ENCODE measurements around the gene TTC3. TPM values are rescaled to one million over a fixed set of nuclear protein-coding genes. Genes with fewer than 3 reads are reported as not detected.

TTC3 gene
- total RNA-seq, 1 experiment from 2014 or later, result 29.0 TPM

DNA sequence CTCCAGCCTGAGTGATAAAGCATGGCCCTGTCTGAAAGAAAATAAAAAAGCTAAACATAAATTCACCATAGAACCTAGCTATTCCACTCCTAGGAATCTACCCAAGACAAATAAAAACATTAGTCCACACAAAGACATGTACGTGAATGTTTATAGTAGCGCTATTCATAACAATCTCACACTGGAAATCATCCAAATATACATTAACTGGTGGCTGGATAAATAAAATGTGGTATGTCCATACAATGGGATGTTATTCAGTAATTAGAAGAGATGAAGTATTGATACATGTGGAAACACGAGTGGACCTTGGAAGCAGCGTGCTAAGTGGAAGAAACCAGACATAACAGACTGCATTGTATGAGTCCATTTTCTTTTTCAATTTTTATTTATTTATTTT lies 36.9 kb upstream of the TTC3 start (continued):
- TF ChIP-seq IRF2 (CRISPR knock-in tag; IDR thresholded peaks at IDR 0.05; ENCODE audit: borderline replicate concordance, low read depth) (no peak), ZNF121 (CRISPR knock-in tag; IDR thresholded peaks at IDR 0.05) (no peak), MYBL2 (CRISPR knock-in tag; IDR thresholded peaks at IDR 0.05) (no peak), MXD4 (CRISPR knock-in tag; IDR thresholded peaks at IDR 0.05; ENCODE audit: borderline replicate concordance) (no peak)

- peaks cover 75% of the 10 kb centered on the region for H3K27me3 Mint-ChIP-seq (ENCODE audit: low read depth)
- no peak overlapping the region; the same call in 1 of the 2 replicates for H3K4me3 Mint-ChIP-seq
- H3K9me3 Mint-ChIP-seq, result no peaks in the 10 kb centered on the region
- no peaks in the 10 kb centered on the region for H3K36me3 Mint-ChIP-seq
- ChIA-PET POLR2A (interaction anchor here (0.6 to 1.0 kb wide), 2 partner anchors 9 to 49 kb away, joined by 3 to 8 read pairs; no protein-coding TSS in a partner anchor), CTCF (interaction anchor here (1.3 to 2.1 kb wide), 4 partner anchors 30 to 635 kb away, joined by 3 to 9 read pairs (median 6); no protein-coding TSS in a partner anchor)
- ATAC-seq (peak; percentile 32), DNase-seq (ENCODE audit: low spot score) (no peak)
- no peak overlapping the region for H3K27ac Mint-ChIP-seq
- H3K4me1 Mint-ChIP-seq, result peaks cover 15% of the 10 kb centered on the region
- TF ChIP-seq PREB (CRISPR knock-in tag; IDR thresholded peaks at IDR 0.05; ENCODE audit: borderline replicate concordance) (no peak), ETV6 (CRISPR knock-in tag; IDR thresholded peaks at IDR 0.05) (0 out of 2 replicates have a peak, but pooled peaks have one; percentile 38), MXD4 (CRISPR knock-in tag; IDR thresholded peaks at IDR 0.05; ENCODE audit: borderline replicate concordance) (no peak)
These were observed 33.5 kb upstream of the TTC3 start for GRCh38 chr21:37039411-37040075.

GRCh38 chr21:37040212-37040611 lies 32.8 kb upstream of the TTC3 start:
- Mint-ChIP-seq H3K27ac (no peak overlapping the region), H3K36me3 (no peaks in the 10 kb centered on the region), H3K4me1 (peaks cover 15% of the 10 kb centered on the region), H3K4me3 (no peak overlapping the region), H3K27me3 (ENCODE audit: low read depth) (peaks cover 81% of the 10 kb centered on the region), H3K9me3 (no peaks in the 10 kb centered on the region)
- CTCF ChIA-PET, result interaction anchor here (1.1 to 2.1 kb wide), 3 partner anchors 30 to 63 kb away, joined by 4 to 9 read pairs (median 7); no protein-coding TSS in a partner anchor
- DNase-seq (ENCODE audit: low spot score) (no peak), ATAC-seq (no peak)
- POLR2A ChIA-PET, result no interaction called here
- TF ChIP-seq, protein P1, sequence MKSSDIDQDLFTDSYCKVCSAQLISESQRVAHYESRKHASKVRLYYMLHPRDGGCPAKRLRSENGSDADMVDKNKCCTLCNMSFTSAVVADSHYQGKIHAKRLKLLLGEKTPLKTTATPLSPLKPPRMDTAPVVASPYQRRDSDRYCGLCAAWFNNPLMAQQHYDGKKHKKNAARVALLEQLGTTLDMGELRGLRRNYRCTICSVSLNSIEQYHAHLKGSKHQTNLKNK (CRISPR knock-in tag; IDR thresholded peaks at IDR 0.05), result no peak
- TF ChIP-seq ETV6 (CRISPR knock-in tag; IDR thresholded peaks at IDR 0.05) (no peak), ZSCAN18 (CRISPR knock-in tag; IDR thresholded peaks at IDR 0.05) (no peak), JUN (CRISPR knock-in tag; IDR thresholded peaks at IDR 0.05) (no peak), ZBTB21 (CRISPR knock-in tag; IDR thresholded peaks at IDR 0.05; ENCODE audit: borderline replicate concordance) (no peak), GTF2I (CRISPR knock-in tag; conservative IDR thresholded peaks at IDR 0.05) (no peak), FOXK1 (CRISPR knock-in tag; IDR thresholded peaks at IDR 0.05) (no peak), NR1H2 (CRISPR knock-in tag; IDR thresholded peaks at IDR 0.05) (no peak), ATF1 (CRISPR knock-in tag; IDR thresholded peaks at IDR 0.05) (no peak), HMGA2 (CRISPR knock-in tag; IDR thresholded peaks at IDR 0.05) (no peak), NR2C2 (CRISPR knock-in tag; IDR thresholded peaks at IDR 0.05) (no peak), HMGXB4 (CRISPR knock-in tag; IDR thresholded peaks at IDR 0.05) (no peak)
- TF ChIP-seq, protein P2, sequence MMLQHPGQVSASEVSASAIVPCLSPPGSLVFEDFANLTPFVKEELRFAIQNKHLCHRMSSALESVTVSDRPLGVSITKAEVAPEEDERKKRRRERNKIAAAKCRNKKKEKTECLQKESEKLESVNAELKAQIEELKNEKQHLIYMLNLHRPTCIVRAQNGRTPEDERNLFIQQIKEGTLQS (CRISPR knock-in tag; conservative IDR thresholded peaks at IDR 0.05), result no peak

Data from WTC11 (cell line).